Hepatocyte (in vitro differentiated cells): ENCODE data around the gene TWF2. TPM values are rescaled to one million over a fixed set of nuclear protein-coding genes. Genes with fewer than 3 reads are reported as not detected.
A peak's percentile ranks its signal among the peaks of the same experiment; 100 is the strongest.

Experiments used
- DNase-seq: peaks from one replicate; pipeline ENCODE4 v3.0.0-alpha.2; 2016; ENCODE audit warnings: low spot score
- H2AFZ ChIP-seq: fragments of 200-600 bp; sonication (generic); 2 replicates; pipeline ENCODE4 v1.6.0; 2016; ENCODE audit warnings: antibody characterized with exemption, mild to moderate bottlenecking
- H3K27ac ChIP-seq: fragments of 200-600 bp; sonication (generic); 2 replicates; pipeline ENCODE4 v1.5.1; 2016; ENCODE audit warnings: mild to moderate bottlenecking
- H3K27me3 ChIP-seq: fragments of 200-600 bp; sonication (generic); 2 replicates; pipeline ENCODE4 v1.6.1; 2016
- H3K36me3 ChIP-seq: fragments of 200-600 bp; sonication (generic); replicated peaks from 2 replicates; pipeline ENCODE4 v1.5.1; 2016; ENCODE audit warnings: low read depth; ENCODE audit not compliant: insufficient read depth
- H3K4me1 ChIP-seq: fragments of 200-600 bp; sonication (generic); 2 replicates; pipeline ENCODE4 v1.5.1; 2016; ENCODE audit warnings: mild to moderate bottlenecking, moderate library complexity; ENCODE audit not compliant: insufficient read depth
- H3K4me2 ChIP-seq: fragments of 200-600 bp; sonication (generic); 2 replicates; pipeline ENCODE4 v1.6.0; 2016
- H3K4me3 ChIP-seq: fragments of 200-600 bp; sonication (generic); 2 replicates; pipeline ENCODE4 v1.5.1; 2016; ENCODE audit warnings: mild to moderate bottlenecking
- H3K79me2 ChIP-seq: fragments of 200-600 bp; sonication (generic); 2 replicates; pipeline ENCODE4 v1.6.0; 2017; ENCODE audit warnings: mild to moderate bottlenecking
- H3K9me2 ChIP-seq: fragments of 200-600 bp; sonication (generic); replicated peaks from 2 replicates; pipeline ENCODE4 v1.6.0; 2017; ENCODE audit warnings: mild to moderate bottlenecking; ENCODE audit not compliant: insufficient read depth
- H3K9me3 ChIP-seq: fragments of 200-600 bp; sonication (generic); 2 replicates; pipeline ENCODE4 v1.5.1; 2016; ENCODE audit warnings: low read depth, mild to moderate bottlenecking
- H4K20me1 ChIP-seq: fragments of 200-600 bp; sonication (generic); 2 replicates; pipeline ENCODE4 v1.6.0; 2016; ENCODE audit warnings: mild to moderate bottlenecking; ENCODE audit not compliant: insufficient read depth, poor library complexity, severe bottlenecking
- CTCF ChIP-seq: fragments of 200-600 bp; sonication (generic); IDR thresholded peaks from 2 replicates; pipeline ENCODE4 v1.5.1; 2016; ENCODE audit warnings: antibody characterized with exemption, mild to moderate bottlenecking; ENCODE audit not compliant: poor library complexity
- EZH2 ChIP-seq: fragments of 200-600 bp; sonication (generic); IDR thresholded peaks from 2 replicates; pipeline ENCODE4 v1.6.1; 2016; ENCODE audit warnings: antibody characterized with exemption, mild to moderate bottlenecking, borderline replicate concordance
- EZH2phosphoT487 ChIP-seq: fragments of 200-600 bp; sonication (generic); IDR thresholded peaks from one replicate; pipeline ENCODE4 v1.6.1; 2018; ENCODE audit warnings: antibody characterized with exemption, mild to moderate bottlenecking, low read depth, moderate library complexity; ENCODE audit not compliant: unreplicated experiment, severe bottlenecking
- WGBS: methylation state at CpG from one replicate; pipeline ENCODE4 v1.1.6; 2016; ENCODE audit warnings: low lambda C conversion rate; ENCODE audit errors: missing lambda C conversion rate; 5-methylcytosine and 5-hydroxymethylcytosine counted together
- polyA plus RNA-seq: library from polyadenylated mRNA; unstranded; fragments of >200 nt; fragmentation: Nextera tagmentation; extraction: Ambion mirVana; gene quantifications from 2 replicates; pipeline ENCODE4 v1.2.1, GENCODE V29; 2016
- total RNA-seq: library from RNA; depleted of rRNA; stranded (reverse); fragments of >200 nt; gene quantifications from 2 replicates; pipeline ENCODE4 v1.2.3, GENCODE V29; 2014

TWF2 gene
- total and polyA plus RNA-seq, 2 experiments from 2014 or later: 47.4 to 52.5 TPM

- Histone ChIP-seq H3K4me2 (peak overlapping the region; percentile 82), H3K4me1 (peaks cover 63% of the 10 kb centered on the region)
- TF ChIP-seq CTCF (no peak), EZH2phosphoT487 (no peak), EZH2 (no peak)
Measured at GRCh38 chr3:52279596-52279995, 40.6 kb upstream of the TWF2 start.

GRCh38 chr3:52278510-52279069 is 39.6 kb upstream of the TWF2 start, which contains the start of gene WDR82:
Gene WDR82, minus strand, starts transcription at chr3:52278649. Its CDS starts 288 bp downstream, at chr3:52278361.
- Histone ChIP-seq H2AFZ (peak within 1 kb of the TSS; percentile 53), H3K4me3 (peak within 1 kb of the TSS; percentile 99), H3K9me2 (no peaks in the 10 kb centered on the region), H3K79me2 (peaks cover 53% of the 10 kb centered on the region), H3K27me3 (no peaks in the 10 kb centered on the region), H3K36me3 (no peaks in the 10 kb centered on the region), H3K9me3 (no peaks in the 10 kb centered on the region), H3K27ac (peak within 1 kb of the TSS; percentile 100), H4K20me1 (peaks cover 43% of the 10 kb centered on the region), H3K4me2 (peak within 1 kb of the TSS; percentile 99), H3K4me1 (peaks cover 54% of the 10 kb centered on the region)
- TF ChIP-seq EZH2: no peak
- TF ChIP-seq CTCF: peak; percentile 58
- no peak for TF ChIP-seq EZH2phosphoT487
- peak; percentile 99 for DNase-seq
- WGBS: under 1% methylated on average over 25 of the region's 58 CpGs

More at GRCh38 chr3:52279596-52279995, 40.6 kb upstream of the TWF2 start:
- Histone ChIP-seq H4K20me1 (peaks cover 33% of the 10 kb centered on the region), H3K79me2 (peaks cover 43% of the 10 kb centered on the region), H2AFZ (no peak overlapping the region), H3K9me3 (no peaks in the 10 kb centered on the region), H3K27me3 (no peaks in the 10 kb centered on the region), H3K27ac (peak overlapping the region; percentile 100), H3K9me2 (no peaks in the 10 kb centered on the region), H3K4me3 (peak overlapping the region; percentile 66), H3K36me3 (no peaks in the 10 kb centered on the region)
- no peak for DNase-seq
- WGBS: 38% methylated on average over 2 of the region's 2 CpGs

GRCh38 chr3:52277972-52278509 is 39.1 kb upstream of the TWF2 start:
- H3K4me2 ChIP-seq: peak overlapping the region; percentile 99
- H3K27me3 ChIP-seq: no peaks in the 10 kb centered on the region
- no peaks in the 10 kb centered on the region for H3K36me3 ChIP-seq
- no peaks in the 10 kb centered on the region for H3K9me2 ChIP-seq
- peaks cover 58% of the 10 kb centered on the region for H3K79me2 ChIP-seq
- H3K4me3 ChIP-seq: peak overlapping the region; percentile 99
- H3K4me1 ChIP-seq: peaks cover 49% of the 10 kb centered on the region
- H4K20me1 ChIP-seq: peaks cover 48% of the 10 kb centered on the region
- DNase-seq: peak; percentile 78
- H2AFZ ChIP-seq: peak overlapping the region; percentile 53
- H3K9me3 ChIP-seq: no peaks in the 10 kb centered on the region
- WGBS: 1% methylated on average over 41 of the region's 54 CpGs
- TF ChIP-seq EZH2phosphoT487: no peak
- TF ChIP-seq EZH2: no peak
- peak; percentile 43 for TF ChIP-seq CTCF
- peak overlapping the region; percentile 100 for H3K27ac ChIP-seq
